GM18909 (cell line): ENCODE results near the gene CFAP157.

ENCODE experiments used
- ATAC-seq: cut with Tn5 transposase; IDR thresholded peaks from one replicate; pipeline ENCODE4 v1.9.1; 2021; ENCODE audit warnings: mild to moderate bottlenecking; ENCODE audit not compliant: unreplicated experiment, poor library complexity

The CFAP157 gene

DNA sequence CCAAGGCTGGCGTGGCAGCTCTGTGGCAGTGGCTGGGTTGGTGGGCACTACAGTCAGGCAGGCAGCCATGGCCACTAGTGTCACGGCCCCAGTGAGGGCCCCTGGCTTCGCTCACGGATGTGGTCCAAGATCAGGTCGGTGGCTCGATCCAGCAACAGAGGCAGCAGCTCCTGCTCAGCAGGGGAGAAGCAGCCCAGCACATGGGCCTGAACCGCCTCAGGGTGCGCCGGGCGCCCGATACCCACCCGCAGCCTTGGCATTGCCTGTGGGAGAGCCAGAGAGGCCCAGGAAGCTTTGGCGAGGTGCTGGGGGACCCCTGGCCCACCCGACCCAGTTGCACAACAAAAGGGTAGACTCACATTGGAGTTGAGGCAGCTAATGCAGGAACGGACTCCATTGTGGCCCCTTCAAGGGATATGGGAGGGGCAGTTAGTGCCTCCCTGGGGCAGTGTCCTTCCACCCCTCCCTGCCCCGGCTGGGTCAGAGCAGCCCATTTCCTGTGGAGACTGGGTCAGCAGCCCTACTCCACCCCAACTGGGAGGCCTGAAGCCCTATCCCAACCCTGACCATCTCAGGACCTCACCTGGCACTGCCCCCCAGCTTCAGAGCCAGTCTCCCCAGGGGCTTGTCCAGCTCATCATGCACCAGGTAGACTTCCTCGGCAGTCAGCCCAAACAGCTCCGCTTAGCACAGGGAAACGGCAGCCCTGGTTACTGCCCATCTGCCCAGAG lies 7.4 kb downstream of the CFAP157 start:
- no peak for ATAC-seq

DNA sequence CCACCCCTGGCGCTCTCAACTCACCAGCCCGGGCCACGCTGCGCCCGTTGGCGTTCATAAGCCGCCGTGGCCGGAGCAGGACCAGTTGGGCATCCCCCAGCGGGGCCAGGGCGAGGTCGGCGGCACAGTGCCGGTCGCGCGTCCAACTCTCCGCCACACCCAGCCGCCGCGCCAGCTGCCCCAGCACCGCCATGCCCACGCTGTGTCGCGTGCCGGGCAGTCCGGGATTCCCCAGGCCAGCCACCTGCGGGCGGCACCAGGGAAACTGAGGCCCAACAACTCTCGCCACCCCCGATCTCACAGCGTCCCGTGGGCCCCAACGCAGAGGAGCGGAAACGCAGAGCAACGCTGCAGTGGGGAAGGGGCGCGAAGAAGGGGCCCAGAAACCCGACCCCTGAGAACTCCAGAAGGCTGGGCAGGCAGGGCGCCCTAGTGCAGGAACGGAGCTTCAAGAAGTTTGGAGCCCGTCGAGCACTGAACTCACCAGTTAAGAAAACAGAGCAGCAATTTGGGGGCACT lies 8.2 kb downstream of the CFAP157 start:
- ATAC-seq = peak; percentile 15

DNA sequence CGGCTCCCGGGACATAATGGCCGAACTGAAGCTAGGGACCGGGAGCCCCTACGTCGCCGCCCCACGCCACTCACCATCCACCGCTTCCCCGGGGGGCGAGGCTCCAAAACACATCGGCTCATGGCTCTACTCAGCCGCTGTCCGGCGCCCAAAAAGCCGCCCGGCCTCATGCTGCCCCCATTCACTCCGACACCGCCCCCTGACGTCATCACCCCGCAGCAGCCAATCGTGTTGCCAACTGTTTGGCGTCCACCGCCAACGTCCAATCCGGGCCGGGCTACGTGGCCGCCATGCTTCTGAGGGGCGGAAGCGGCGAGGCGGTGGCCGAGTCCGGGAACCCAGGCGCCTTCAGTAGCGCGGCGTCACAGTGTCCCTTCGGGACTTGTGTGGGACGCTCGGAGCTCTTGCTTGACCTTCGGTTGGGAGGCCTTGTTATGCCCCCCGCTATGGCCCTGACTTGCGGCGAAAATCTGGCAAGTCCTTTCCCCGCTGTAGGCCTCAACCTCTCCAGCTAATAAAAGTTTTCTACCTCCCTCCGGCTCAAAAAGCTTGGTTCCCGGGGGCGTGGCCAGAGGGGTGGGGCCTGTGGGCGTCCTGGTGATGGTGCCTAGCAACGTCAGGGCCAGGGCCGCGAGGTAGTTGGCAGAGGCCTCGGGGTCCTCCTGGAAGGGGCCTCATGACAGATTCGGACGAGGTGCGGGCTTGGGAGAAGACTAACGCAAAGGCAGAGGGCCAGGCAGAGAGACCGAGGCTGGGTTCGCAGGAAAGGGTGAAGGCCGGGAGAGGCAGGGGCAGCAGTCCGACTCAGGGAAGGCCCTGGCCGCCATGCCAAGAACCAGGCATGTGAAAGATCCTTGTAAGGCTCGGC lies 8.9 kb downstream of the CFAP157 start, which contains the start of the genes PTRH1 and TTC16:
PTRH1 (minus strand) TSS at position 194 of the 868 bp plus-strand sequence; CDS start at position 170, 24 bp downstream.
TTC16 (plus strand) TSS at position 610 of the 868 bp plus-strand sequence; CDS start at position 677, 67 bp downstream.
- peak; percentile 91 for ATAC-seq

DNA sequence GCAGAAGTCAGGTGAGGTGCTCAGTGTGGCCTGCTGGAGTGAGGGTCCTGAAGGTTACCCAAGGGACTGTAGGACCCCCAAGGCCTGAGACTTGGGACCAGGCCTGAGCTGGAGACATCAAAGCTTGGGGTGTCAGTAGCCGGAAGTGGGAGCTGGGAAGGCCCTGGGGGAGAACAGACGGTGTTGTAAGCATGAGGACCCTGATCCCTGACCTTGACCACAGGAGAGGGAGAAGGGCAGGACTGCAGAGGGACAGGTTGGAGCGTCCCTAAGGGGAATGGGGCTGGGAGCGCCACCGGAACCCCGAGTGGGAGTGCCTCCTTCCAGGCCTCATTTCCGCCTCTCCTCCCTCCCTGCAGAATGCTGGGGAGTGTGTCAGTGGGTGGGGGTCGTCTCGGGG lies 9.6 kb downstream of the CFAP157 start:
- no peak for ATAC-seq

DNA sequence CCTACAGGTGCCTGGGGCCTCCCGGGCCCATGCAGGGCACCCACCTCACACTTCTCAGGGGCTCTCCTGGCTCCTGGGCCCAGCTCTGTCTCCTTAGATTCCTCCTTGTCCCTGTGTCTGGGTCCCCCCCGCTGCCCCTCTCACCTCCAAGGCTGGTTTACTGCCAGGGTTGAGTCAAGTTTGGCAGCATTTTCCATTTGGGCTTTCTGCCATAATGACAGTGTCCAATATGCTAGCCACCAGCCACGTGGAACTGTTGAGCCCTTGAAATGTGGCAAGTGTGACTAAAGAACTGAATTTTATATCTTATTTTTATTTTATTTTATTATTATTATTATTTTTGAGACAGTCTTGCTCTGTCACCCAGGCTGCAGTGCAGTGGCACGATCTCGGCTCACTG lies 11.0 kb downstream of the CFAP157 start:
- ATAC-seq = no peak

DNA sequence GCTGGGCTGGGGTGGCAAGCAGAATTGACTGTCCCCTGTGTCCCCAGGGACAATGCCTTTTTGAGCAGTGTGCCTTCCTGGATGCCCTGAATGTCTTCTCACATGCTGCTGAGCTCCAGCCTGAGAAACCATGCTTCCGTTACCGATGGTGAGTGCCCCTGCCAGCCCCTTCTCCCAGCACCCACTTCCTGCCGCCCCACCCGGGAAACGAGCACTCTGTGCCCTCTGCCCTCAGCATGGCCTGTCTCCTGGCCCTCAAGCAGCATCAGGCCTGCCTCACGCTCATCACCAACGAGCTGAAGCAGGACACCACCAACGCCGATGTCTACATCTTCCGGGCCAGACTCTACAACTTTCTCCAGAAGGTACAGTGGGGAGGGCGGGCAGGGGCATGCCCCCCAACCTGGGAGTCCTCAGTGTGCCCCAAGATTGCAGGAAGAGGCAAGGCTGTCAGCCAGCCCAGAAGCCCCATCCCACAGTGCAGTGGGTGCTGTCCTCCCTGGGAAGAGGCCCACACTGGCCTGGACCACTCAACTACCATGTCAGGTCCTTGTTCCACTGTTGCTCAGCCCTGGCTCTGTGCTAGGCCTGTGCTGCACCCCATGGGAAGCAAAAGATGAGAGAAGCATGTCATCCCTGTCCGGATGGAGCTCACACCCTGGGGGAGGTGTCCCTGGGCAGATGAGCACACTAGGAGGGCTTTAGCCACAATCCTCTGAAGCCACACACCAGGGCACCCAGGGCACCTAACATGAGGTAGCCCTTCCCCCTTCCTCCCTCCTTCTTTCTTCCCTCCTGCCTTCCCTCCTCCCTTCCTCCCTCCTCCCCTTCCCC lies 13.5 kb downstream of the CFAP157 start:
- ATAC-seq = no peak

DNA sequence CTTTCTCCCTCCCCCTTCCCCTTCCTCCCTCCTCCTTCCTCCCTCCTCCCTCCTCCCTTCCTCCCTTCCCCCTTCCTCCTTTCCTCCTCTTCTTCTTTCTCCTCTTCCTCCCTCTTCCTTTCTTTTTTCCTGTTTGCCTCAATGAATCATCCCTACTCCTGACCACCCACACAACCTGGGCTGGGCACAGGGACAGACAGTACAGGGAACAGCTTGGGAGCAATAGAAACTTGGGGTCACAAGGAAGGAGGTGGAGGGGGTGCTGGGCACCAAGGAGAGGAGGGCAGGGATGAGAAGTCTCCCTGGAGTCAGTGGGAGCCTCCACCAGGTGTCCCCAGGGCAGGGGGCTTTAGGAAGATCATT lies 14.1 kb downstream of the CFAP157 start:
- ATAC-seq = no peak

DNA sequence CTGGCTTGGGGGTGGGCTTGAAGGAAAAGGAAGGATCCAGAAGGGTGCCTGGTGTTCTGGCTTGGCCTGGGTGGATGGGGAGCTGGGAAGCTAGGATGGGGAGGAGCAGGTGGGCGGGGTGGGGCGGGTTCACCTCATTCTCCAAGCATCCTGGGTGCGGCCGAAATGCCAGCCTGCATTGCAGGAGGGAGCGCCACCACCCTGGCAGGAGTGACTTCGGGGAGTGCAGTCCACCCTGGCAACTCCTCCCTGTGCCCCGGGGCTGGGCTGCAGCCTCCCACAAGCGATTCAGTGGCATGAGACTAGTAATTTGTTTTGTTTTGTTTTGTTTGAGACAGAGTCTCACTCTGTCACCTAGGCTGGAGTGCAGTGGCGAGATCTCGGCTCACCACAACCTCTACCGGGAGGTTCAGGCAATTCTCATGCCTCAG lies 14.6 kb downstream of the CFAP157 start:
- ATAC-seq = no peak

DNA sequence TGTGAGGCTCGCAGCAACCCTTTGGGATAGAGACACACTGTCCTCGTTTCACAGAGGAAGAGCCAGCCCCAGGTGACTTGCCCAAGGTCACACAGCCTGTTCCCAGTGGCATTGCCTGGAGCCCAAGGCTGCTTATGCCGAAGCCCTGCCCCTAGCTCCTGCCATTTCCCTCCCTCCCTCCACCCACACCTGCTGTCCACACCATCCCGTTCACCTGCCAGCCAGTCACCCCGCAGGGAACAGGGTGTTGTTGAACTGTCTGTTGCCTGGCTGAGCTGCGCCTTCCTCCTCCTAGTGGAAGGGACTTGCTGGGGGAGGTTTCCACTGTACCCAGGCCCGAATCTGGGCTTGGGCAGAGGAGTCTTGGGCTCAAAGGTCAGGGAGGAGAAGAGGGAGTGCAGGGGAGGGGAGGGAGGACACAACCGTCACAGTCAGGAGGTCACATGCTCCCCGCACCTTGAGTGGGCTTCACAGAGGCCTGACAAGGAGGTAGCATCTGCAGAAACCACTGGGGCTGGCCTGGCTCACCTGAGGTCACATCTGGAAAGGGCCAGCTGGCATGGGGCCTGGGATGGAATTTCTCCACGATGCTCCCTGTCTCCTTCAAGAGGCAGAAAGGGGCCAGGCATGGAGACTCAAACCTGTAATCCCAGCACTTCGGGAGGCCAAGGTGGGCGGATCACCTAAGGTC lies 15.4 kb downstream of the CFAP157 start:
- no peak for ATAC-seq

DNA sequence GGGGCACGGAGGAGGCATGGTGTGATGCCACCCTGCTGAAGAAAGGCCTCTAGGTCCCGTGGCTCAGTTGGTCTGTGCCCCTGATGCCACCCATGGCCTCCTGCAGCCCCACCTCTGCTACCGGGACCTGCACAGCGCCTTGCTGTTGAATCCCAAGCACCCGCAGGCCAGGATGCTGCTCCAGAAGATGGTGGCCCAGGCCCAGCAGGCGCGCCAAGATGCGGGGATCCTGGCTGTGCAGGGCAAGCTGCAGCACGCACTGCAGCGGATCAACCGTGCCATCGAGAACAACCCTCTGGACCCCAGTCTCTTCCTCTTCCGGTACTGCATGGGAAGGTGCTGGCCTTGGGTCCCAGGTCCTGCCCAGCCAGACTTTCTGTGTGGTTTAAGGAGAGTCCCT lies 16.2 kb downstream of the CFAP157 start:
- no peak for ATAC-seq

DNA sequence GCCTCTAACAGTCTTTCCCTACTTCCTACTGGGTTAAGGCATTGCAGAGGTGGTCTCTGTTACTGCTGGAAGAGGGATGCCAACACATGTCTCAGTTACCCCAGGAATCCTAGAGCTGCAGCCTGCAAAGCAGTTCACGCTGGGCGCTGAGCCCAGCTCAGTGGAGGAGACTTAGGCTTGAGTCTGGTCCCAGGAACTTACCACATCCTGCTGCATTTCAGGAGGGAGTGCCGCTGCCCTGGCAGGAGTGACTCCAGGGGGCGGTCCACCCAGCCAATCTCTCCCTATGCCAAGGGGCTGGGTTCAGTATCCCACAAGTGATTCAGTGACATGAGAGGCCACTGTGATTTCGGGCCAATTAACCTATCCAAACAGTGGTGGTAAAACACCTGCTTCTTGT lies 16.7 kb downstream of the CFAP157 start:
- ATAC-seq = no peak

DNA sequence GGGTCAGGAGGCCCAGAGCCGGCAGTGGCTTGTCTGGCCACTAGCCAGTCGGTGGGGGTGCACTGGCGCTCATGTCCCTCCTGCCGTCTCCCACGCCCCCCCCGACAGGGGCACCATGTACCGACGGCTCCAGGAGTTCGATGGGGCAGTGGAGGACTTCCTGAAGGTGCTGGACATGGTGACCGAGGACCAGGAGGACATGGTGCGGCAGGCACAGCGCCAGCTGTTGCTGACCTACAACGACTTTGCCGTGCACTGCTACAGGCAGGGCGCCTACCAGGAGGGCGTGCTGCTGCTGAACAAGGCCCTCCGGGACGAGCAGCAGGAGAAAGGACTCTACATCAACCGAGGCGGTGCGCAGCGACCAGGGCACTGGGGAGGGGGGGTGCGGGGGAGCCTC lies 17.2 kb downstream of the CFAP157 start:
- ATAC-seq = no peak

DNA sequence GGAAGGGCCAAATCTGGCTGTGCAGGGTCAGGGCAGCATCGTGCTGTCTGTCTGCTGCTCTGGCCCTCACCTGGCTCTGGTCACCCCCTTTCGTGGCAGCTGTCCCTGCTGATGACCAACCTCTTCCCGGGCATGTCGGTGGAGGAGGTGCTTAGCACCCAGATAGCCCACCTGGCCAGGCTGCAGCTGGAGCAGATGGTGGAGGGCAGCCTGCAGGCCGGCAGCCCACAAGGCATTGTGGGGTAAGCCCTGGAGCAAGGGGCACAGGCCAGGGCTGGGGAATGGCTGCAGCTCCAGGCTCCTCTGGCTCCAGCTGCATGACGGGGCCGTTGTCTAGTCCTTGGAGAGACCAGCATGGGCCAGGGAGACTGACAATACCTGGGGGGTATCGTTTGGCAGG lies 20.1 kb downstream of the CFAP157 start:
- no peak for ATAC-seq

DNA sequence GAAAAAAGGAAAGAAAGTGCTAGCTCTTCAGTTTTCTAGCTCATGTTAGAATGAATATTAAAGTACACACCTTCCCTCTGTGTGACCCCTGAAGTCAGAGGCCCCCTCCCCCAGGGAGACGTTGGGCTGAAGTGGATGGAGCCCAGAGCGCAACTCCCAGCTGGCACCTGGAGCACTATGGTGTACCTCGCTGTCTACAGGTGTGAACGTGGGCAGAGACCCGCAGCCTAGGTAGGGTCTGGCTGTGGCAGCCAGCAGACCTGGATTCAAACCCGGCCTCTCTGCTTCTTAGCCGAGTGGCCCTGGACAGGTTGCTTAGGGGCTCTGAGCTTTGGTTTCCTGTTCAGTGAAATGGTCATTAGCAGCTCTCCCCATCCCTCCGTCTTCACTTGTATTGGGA lies 22.0 kb downstream of the CFAP157 start:
- ATAC-seq = no peak

DNA sequence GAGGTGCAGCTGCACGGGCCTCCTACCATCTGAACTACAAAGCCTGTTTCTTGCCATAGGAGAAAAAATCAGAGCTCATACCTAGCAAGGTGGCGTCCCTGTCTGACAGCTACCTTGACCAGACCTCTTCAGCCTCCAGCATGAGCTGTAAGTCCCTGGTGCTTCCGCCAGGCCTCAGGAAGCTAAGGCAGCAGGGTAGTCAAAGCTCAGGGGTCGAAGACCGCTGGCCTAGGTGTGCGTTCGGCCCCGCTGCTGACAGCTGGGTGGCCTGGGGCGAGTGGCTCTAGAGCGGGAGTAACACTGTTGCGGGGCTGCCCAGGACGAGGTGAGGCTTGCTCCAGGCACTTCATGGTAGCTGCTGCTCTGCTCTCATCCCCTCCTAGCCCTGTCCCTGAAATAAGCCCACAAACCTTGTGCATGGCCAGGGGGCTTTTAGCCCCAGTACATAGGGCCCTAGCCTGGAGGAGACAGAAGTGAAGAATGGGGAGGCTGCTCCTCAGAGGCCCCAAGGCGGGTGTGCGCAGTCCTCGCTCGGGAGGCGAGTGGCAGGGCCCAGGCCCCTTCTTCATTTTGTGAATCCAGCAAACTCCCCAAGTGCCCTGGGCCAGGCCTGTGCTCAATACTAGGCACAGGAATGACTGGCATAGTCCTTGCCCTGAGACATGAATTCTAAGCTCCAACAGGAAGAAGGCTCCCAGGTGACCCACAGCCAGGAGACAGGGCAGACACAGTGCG lies 22.9 kb downstream of the CFAP157 start:
- ATAC-seq = no peak

DNA sequence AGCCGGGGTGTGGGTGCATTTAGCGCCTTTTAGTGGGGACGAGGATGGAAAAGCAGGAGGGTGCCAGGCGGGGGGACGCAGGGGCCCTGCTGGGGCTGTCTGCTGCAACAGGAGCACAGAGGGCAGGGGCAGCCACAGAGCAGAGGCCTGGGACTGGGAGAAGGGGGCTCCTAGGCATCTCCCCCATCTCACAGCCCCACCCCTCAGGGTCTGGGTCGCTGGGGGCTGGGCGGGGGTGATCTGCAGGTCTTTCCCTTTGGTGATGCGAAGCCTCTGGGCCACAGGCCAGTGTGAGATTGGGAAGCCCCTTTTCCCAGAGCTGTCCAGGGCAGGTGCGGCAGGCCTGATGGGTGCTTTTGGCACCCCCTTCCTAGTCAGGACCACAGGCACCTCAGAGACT lies 23.5 kb downstream of the CFAP157 start:
- no peak for ATAC-seq

DNA sequence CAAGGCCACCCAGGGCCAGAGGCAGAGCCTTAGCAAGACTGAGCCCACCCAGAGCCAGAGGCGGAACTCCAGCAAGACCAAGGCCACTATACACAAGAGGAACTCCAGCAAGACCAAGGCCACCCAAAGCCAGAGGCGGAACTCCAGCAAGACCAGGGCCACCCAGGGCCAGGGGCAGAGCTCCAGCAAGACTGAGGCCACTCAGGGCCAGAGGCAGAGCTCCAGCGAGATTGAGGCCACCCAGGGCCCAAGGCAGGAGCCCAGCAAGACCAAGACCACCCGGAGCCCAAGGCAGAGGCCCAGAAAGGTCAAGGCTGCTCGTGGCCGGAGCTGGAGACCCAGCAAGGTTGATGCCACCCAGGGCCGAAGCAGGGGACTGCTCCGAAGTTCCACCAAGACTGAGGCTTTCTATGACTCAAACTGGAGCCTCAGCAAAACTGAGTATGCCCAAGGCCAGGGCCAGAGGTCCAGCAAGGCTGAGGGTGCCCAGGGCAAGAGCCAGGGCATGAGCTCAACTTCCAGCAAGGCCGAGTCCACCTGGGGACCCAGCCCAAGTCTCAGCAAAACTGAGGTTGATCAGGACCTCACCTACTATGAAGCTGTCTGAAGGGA lies 24.1 kb downstream of the CFAP157 start:
- ATAC-seq = no peak

DNA sequence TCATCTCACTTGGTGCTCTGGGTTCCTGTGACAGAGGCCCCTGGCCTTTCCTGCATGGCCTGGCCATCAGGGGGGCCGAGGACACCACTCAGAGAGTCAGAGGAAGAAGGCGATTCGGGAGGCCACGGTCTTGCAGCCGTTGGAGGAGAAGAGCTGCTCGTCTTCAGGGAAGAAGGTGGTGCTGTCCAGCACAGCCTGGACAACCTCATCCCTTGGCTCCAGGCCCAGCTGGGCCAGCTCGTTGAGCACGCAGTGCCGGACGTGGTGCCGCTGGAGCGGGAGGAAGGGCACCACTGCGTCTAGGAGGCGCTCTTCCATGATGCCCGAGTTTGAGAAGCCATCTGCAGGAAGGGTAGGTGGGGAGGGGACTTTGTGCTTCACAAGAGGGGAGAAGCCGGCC lies 25.1 kb downstream of the CFAP157 start:
- no peak for ATAC-seq

DNA sequence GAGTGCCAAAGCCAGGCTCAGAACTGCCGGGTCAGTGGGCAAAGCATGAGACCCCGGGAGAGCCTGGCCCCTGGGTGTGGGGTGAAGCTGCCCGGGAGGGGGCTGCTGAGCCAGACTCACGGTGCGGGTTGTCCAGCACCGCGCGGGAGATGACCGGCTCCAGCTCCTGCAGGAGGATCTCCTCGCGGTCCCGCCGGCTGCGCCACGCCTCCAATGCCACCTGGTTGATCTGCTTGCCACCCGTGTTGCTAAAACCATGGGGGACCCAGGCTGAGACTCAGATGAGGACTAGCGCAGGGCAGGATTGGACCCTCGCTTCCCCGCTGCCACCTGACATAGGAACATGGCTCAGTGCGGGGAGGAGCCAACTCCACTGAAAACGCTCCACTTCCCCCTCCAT lies 25.7 kb downstream of the CFAP157 start:
- no peak for ATAC-seq
